Measurements from ENCODE around the gene NOTUM.

DNA sequence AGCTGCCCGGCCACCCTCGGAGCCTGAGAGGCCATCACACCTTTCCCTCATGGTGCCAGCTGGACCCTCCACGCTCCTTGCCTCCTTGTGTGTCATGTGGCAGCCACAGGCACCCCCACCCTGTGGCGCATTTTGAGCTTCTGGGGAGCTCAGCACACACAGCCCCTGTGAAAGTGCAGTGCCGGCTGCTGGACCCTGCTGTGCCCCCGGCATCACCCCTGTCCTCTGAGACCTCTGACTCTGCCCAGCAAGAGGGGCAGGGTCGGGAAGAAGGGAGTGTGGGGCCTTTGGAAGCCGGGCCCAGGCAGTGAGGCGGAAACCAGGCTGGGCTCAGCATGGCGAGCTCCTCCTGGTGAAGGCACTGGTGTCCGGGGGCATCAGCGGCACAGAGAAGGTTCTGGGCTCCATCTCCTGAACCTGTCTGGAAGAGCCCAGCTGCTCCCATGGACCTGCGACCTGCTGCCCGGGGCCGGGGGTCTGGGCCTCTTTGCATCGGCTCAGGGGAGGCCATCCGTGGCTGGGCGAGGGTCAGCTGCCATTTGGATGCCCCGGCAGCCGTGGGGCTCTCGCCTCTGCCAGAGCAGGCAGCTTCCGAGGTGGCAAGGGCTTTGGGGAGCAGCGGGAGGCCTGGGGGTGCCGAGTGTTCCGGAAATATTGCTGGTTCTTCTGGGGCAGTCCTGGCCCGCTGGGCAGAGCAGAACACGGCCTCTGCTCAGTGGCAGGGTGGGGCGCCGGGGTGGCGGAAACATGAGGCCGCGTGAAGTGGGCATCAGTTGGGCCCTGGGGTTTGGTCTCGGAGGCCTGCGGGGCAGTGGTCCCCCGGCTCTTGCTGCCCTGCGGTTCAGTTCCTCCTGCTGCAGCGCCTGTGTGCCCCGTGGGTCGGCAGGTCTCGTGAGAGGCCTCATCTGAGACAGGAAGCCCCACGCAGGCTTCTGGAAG lies 43.8 kb upstream of the NOTUM start:
- TF ChIP-seq, protein P1, sequence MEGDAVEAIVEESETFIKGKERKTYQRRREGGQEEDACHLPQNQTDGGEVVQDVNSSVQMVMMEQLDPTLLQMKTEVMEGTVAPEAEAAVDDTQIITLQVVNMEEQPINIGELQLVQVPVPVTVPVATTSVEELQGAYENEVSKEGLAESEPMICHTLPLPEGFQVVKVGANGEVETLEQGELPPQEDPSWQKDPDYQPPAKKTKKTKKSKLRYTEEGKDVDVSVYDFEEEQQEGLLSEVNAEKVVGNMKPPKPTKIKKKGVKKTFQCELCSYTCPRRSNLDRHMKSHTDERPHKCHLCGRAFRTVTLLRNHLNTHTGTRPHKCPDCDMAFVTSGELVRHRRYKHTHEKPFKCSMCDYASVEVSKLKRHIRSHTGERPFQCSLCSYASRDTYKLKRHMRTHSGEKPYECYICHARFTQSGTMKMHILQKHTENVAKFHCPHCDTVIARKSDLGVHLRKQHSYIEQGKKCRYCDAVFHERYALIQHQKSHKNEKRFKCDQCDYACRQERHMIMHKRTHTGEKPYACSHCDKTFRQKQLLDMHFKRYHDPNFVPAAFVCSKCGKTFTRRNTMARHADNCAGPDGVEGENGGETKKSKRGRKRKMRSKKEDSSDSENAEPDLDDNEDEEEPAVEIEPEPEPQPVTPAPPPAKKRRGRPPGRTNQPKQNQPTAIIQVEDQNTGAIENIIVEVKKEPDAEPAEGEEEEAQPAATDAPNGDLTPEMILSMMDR (IDR thresholded peaks at IDR 0.05): no peak
- TF ChIP-seq POLR2A (IDR thresholded peaks at IDR 0.05): no peak
- no peak for TF ChIP-seq EP300 (IDR thresholded peaks at IDR 0.05)

Measured in upper lobe of left lung (tissue), 4 donors.